Ammon's horn (tissue), 1 donor: Measurements from ENCODE around the gene YOD1.
A peak's percentile ranks its signal among the peaks of the same experiment; 100 is the strongest.

Experiments used
- DNase-seq: peaks from one replicate; pipeline ENCODE4 v3.0.0-alpha.2; 2016; ENCODE audit warnings: low spot score

The YOD1 gene

GRCh38 chr1:207025146-207025880, 25.7 kb downstream of the YOD1 start:
- DNase-seq = no peak

GRCh38 chr1:207024202-207025145, 26.5 kb downstream of the YOD1 start:
- DNase-seq = peak; percentile 15

- DNase-seq = no peak
Measured at GRCh38 chr1:207022996-207023679, 27.9 kb downstream of the YOD1 start.

- DNase-seq = no peak
Measured at GRCh38 chr1:207021876-207022596, 29.0 kb downstream of the YOD1 start.

- DNase-seq = peak; percentile 39
Measured at GRCh38 chr1:207021139-207021861, 29.7 kb downstream of the YOD1 start.

- no peak for DNase-seq
Measured at GRCh38 chr1:207020709-207021107, 30.3 kb downstream of the YOD1 start.

GRCh38 chr1:207020065-207020708, 30.8 kb downstream of the YOD1 start:
- no peak for DNase-seq

- no peak for DNase-seq
Measured at GRCh38 chr1:207019661-207020060, 31.3 kb downstream of the YOD1 start.

- no peak for DNase-seq
Measured at GRCh38 chr1:207019161-207019560, 31.8 kb downstream of the YOD1 start.

GRCh38 chr1:207018707-207019106, 32.3 kb downstream of the YOD1 start:
- no peak for DNase-seq

- DNase-seq = peak; percentile 16
Measured at GRCh38 chr1:207017615-207018559, 33.1 kb downstream of the YOD1 start.

- DNase-seq = no peak
Measured at GRCh38 chr1:207015791-207016190, 35.2 kb downstream of the YOD1 start.

- no peak for DNase-seq
Measured at GRCh38 chr1:207014728-207015127, 36.3 kb downstream of the YOD1 start.

- no peak for DNase-seq
Measured at GRCh38 chr1:207013321-207014085, 37.5 kb downstream of the YOD1 start.

GRCh38 chr1:207010726-207011125, 40.3 kb downstream of the YOD1 start:
- no peak for DNase-seq

GRCh38 chr1:207009945-207010344, 41.1 kb downstream of the YOD1 start:
- DNase-seq = no peak

- no peak for DNase-seq
Measured at GRCh38 chr1:207009182-207009850, 41.7 kb downstream of the YOD1 start.
